Ishikawa (cell line): ENCODE measurements around the gene GPR22.

ENCODE experiments used
- CEBPB ChIP-seq: IDR thresholded peaks from 2 replicates; pipeline ENCODE4 v1.6.1; 2012
- CREB1 ChIP-seq: IDR thresholded peaks from 2 replicates; pipeline ENCODE4 v1.6.1; 2012; ENCODE audit warnings: low read depth
- EGR1 ChIP-seq: IDR thresholded peaks from 2 replicates; pipeline ENCODE4 v1.6.1; 2012
- EP300 ChIP-seq: IDR thresholded peaks from 2 replicates; pipeline ENCODE4 v1.6.1; 2012; ENCODE audit warnings: borderline replicate concordance
- FOXM1 ChIP-seq: IDR thresholded peaks from 2 replicates; pipeline ENCODE4 v1.6.1; 2012; ENCODE audit warnings: low read depth, borderline replicate concordance
- MAX ChIP-seq: IDR thresholded peaks from 2 replicates; pipeline ENCODE4 v1.6.1; 2012
- NFIC ChIP-seq: IDR thresholded peaks from 2 replicates; pipeline ENCODE4 v1.6.1; 2012
- RAD21 ChIP-seq: IDR thresholded peaks from 2 replicates; pipeline ENCODE4 v1.6.1; 2012; ENCODE audit warnings: low read depth
- REST ChIP-seq: IDR thresholded peaks from 2 replicates; pipeline ENCODE4 v1.6.1; 2012; ENCODE audit warnings: low read depth, mild to moderate bottlenecking
- TAF1 ChIP-seq: IDR thresholded peaks from 2 replicates; pipeline ENCODE4 v1.6.1; 2012; ENCODE audit warnings: low read depth, mild to moderate bottlenecking
- TCF12 ChIP-seq: IDR thresholded peaks from 2 replicates; pipeline ENCODE4 v1.6.1; 2012; ENCODE audit warnings: low read depth
- TEAD4 ChIP-seq: IDR thresholded peaks from 2 replicates; pipeline ENCODE4 v1.6.1; 2012
- USF1 ChIP-seq: IDR thresholded peaks from 2 replicates; pipeline ENCODE4 v1.6.1; 2012
- YY1 ChIP-seq: IDR thresholded peaks from 2 replicates; pipeline ENCODE4 v1.6.1; 2012; ENCODE audit warnings: low read depth
- ZBTB7A ChIP-seq: IDR thresholded peaks from 2 replicates; pipeline ENCODE4 v1.6.1; 2012; ENCODE audit warnings: low read depth

GPR22 gene

GRCh38 chr7:107439025-107439424, 30.8 kb upstream of the GPR22 start:
- TF ChIP-seq TCF12 (no peak), YY1 (no peak), ZBTB7A (no peak), RAD21 (no peak), EGR1 (no peak), TEAD4 (no peak), FOXM1 (no peak), CREB1 (no peak), USF1 (no peak), EP300 (no peak)

GRCh38 chr7:107441581-107442422, 28.1 kb upstream of the GPR22 start:
- TF ChIP-seq EP300 = no peak
- no peak for TF ChIP-seq FOXM1
- TF ChIP-seq RAD21 = no peak
- no peak for TF ChIP-seq NFIC
- TF ChIP-seq USF1 = no peak
- TF ChIP-seq TEAD4 = no peak
- no peak for TF ChIP-seq CEBPB
- no peak for TF ChIP-seq ZBTB7A
- TF ChIP-seq MAX = no peak
- no peak for TF ChIP-seq REST
- no peak for TF ChIP-seq CREB1
- TF ChIP-seq TCF12 = no peak
- TF ChIP-seq YY1 = no peak

GRCh38 chr7:107442678-107443077, 27.2 kb upstream of the GPR22 start:
- TF ChIP-seq REST = no peak
- no peak for TF ChIP-seq CEBPB

- TF ChIP-seq EP300 (no peak), FOXM1 (no peak), REST (no peak), EGR1 (no peak), CREB1 (no peak), MAX (no peak), ZBTB7A (no peak), USF1 (no peak), TEAD4 (no peak), RAD21 (no peak), NFIC (no peak), TAF1 (no peak), YY1 (no peak), CEBPB (no peak)
Measured at GRCh38 chr7:107446531-107446930, 23.3 kb upstream of the GPR22 start.
